ENCODE data around the gene KRT39.

DNA sequence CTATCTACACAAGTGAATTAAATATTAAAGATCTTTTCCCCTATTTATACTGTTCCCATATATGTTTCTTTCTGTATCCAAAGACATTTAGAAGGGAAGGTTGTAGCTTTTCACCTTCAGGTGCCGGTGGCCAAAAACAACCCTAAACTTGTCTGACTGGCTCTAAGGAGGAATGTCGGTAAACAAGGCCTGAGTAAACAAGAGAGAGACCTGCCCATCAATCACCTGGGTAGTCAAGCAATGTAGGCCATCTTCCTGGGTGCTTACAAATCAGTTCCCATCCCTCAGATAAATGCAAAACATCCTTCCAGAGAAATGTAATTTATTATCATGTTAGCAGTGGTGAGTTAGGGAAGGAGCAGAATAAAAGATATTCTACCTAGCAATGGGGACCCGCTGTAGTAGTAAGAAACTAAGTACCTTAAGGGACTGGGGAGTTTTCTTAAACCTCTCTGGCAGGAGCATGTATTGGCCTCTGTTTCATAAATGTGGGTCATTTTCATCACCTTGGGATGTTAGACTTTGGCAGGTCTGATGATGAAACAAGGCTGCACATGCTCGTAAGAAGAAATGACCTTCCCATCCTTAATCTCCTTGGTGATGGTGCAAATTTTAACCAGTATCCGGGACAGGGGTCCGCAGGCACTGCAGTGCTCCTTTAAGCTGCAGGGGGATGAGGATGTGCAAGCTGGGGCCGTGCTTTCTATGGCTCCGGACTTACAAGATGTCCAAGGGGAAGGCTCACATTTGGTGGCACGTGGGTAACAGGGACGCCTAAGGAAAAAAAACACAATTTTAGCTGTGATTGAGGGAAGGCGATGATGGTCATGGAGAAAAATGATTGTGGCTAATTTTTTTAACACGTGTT is 8.4 kb downstream of the KRT39 start:
- TF ChIP-seq POLR2A (IDR thresholded peaks at IDR 0.05), result no peak
- TF ChIP-seq, protein P1, sequence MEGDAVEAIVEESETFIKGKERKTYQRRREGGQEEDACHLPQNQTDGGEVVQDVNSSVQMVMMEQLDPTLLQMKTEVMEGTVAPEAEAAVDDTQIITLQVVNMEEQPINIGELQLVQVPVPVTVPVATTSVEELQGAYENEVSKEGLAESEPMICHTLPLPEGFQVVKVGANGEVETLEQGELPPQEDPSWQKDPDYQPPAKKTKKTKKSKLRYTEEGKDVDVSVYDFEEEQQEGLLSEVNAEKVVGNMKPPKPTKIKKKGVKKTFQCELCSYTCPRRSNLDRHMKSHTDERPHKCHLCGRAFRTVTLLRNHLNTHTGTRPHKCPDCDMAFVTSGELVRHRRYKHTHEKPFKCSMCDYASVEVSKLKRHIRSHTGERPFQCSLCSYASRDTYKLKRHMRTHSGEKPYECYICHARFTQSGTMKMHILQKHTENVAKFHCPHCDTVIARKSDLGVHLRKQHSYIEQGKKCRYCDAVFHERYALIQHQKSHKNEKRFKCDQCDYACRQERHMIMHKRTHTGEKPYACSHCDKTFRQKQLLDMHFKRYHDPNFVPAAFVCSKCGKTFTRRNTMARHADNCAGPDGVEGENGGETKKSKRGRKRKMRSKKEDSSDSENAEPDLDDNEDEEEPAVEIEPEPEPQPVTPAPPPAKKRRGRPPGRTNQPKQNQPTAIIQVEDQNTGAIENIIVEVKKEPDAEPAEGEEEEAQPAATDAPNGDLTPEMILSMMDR (IDR thresholded peaks at IDR 0.05), result no peak
- no peak for TF ChIP-seq EP300 (IDR thresholded peaks at IDR 0.05)

Data from suprapubic skin (tissue), 3 donors.